ENCODE data around the gene SYT9.

SYT9 gene

DNA sequence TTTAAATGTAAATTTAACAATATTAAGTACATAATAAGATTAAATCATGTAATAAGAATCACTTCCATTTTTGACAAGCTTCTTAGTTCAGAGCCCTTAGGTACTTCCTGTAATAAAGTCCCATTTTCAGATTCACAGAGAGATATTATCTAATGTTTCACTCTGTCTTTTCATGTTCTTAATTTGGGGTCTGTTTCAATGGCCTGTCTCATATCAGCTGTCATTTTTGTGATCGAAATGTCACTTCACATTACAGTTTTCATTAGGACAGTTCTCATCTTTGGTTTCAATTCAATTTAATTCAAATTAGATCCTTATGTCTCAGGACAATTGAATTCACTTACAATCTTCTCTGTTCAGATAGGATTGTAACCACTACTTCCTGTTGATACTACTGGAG is 211.0 kb downstream of the SYT9 start:
- H3K36me3 Mint-ChIP-seq = peaks cover 36% of the 10 kb centered on the region
- peaks cover 13% of the 10 kb centered on the region for H3K4me1 Mint-ChIP-seq

DNA sequence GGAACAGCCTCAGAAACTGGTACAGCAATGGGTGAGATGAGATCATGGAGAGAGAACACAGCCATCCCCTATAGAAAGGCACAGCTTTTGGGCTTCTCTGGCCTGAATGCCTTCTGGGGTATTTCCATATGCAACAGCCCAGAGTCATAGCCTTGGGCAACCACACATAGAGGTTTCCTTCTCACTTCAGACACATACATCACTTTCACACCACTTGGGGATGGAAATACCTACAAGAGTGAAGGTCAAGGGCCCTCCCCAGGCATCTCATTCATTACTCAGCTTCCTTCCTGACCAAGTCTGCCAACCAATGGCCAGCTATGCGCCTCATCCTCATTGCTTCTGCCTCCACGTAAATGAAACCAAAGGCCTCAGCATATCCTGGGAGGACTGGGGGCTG is 215.9 kb downstream of the SYT9 start:
- Mint-ChIP-seq H3K4me3 (no peak overlapping the region), H3K27me3 (no peaks in the 10 kb centered on the region), H3K9me3 (peaks cover 3% of the 10 kb centered on the region), H3K4me1 (peaks cover 26% of the 10 kb centered on the region), H3K27ac (peak overlapping the region; percentile 16), H3K36me3 (peaks cover 30% of the 10 kb centered on the region)
- ATAC-seq (ENCODE audit: low read depth) (no peak), DNase-seq (ENCODE audit: low spot score in 2 of 2) (no peak)

More for the DNA sequence above, 211.0 kb downstream of the SYT9 start:
- Mint-ChIP-seq H3K4me3 (no peak overlapping the region), H3K27ac (no peak overlapping the region), H3K9me3 (peaks cover 5% of the 10 kb centered on the region), H3K27me3 (no peaks in the 10 kb centered on the region)
- ATAC-seq (ENCODE audit: low read depth) = no peak
- no peak for DNase-seq (ENCODE audit: low spot score in 2 of 2)

DNA sequence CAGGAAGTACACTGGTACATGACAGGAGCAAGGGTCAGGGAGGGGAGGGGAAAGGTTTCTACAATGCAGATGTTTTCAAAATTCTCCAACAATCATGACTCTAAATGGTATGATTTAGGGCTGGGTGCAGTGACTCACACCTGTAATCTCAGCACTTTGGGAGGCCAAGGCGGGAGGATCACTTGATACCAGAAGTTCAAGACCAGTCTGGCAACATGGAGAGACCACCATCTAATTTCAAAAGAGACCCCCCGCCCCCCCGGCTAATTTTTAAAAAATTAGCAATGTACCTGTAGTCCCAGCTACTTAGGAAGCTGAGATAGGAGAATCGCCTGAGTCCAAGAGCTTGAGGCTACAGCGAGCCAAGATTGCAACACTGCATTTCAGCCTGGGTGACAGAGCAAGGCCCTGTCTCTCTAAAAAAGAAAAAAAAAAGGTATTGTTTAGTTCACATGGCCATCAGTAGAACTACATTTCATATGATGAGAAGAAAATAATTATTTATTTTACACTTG is 217.7 kb downstream of the SYT9 start:
- no peak overlapping the region for H3K27ac Mint-ChIP-seq
- no peak overlapping the region for H3K4me3 Mint-ChIP-seq
- ATAC-seq (ENCODE audit: low read depth) (no peak), DNase-seq (ENCODE audit: low spot score in 2 of 2) (no peak)
- H3K4me1 Mint-ChIP-seq = peaks cover 31% of the 10 kb centered on the region
- peaks cover 28% of the 10 kb centered on the region for H3K36me3 Mint-ChIP-seq
- H3K27me3 Mint-ChIP-seq = no peaks in the 10 kb centered on the region
- peaks cover 3% of the 10 kb centered on the region for H3K9me3 Mint-ChIP-seq

DNA sequence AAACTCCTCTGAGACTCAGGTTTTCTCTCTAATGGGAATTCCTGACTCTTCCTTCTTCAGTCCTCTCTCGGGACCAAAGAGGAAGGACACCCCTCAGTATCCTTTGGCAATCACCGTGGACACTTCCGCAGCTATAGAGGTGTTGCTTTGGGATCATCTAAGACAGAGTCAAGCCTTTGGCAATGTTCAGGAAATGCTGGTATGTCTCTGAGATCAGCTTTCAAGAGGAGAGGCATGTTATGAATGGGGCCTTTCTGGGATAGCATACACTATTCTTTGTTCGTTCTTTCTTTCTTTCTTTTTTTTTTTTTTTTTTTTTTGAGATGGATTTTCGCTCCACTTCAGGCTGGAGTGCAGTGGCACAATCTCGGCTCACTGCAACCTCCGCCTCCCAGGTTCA is 219.4 kb downstream of the SYT9 start:
- DNase-seq (ENCODE audit: low spot score in 2 of 2) (no peak), ATAC-seq (ENCODE audit: low read depth) (no peak)
- Mint-ChIP-seq H3K36me3 (peaks cover 16% of the 10 kb centered on the region), H3K27me3 (no peaks in the 10 kb centered on the region), H3K4me1 (peaks cover 38% of the 10 kb centered on the region), H3K4me3 (no peak overlapping the region), H3K27ac (no peak overlapping the region), H3K9me3 (peaks cover under 1% of the 10 kb centered on the region)

DNA sequence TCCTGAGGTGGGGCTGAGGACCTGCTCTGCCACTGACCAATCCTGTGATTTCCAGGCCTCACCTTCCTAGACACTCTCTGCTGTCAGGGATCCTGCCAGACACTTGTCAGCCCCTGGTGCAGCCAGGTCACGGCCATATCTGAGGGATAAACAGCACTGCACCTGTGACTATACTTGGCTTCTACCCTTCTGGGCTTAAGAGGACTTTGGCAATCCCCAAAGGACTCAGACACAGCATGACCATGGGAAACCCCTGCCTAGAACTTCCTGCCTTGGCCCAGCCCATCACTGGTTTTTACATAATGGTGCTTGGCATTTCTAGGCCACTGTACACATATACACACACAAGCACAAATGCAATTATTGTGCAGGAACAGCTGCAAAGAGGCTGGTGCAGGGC is 222.0 kb downstream of the SYT9 start:
- H3K27ac Mint-ChIP-seq = peak overlapping the region; percentile 90
- no peaks in the 10 kb centered on the region for H3K27me3 Mint-ChIP-seq
- peaks cover 42% of the 10 kb centered on the region for H3K4me1 Mint-ChIP-seq
- ATAC-seq (ENCODE audit: low read depth) (peak; percentile 98), DNase-seq (ENCODE audit: low spot score in 2 of 2) (peak; percentile 40 to 58)
- H3K4me3 Mint-ChIP-seq = peak overlapping the region; percentile 55
- no peaks in the 10 kb centered on the region for H3K9me3 Mint-ChIP-seq
- peaks cover 15% of the 10 kb centered on the region for H3K36me3 Mint-ChIP-seq

DNA sequence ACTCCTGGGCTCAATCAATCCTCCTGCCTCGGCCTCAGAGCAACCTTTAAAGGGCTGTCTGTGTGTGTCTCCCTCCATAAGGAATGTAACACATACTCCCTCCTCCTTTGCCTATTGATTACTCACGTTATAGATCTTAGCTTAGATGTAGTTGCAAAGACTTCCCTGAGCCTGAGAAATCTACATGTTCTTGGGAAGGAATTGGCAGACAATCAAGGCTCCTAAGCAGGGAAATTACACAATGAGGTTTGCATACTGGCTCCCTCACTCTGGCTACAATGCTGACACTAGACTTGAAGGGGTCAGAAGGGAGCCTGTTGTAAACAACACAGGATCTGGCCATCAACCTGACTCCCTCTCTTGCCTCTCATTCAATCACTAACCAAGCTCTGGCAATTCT is 228.4 kb downstream of the SYT9 start:
- DNase-seq (ENCODE audit: low spot score in 2 of 2) (no peak), ATAC-seq (ENCODE audit: low read depth) (no peak)
- Mint-ChIP-seq H3K4me1 (peaks cover 14% of the 10 kb centered on the region), H3K9me3 (no peaks in the 10 kb centered on the region), H3K27ac (no peak overlapping the region), H3K27me3 (no peaks in the 10 kb centered on the region), H3K36me3 (peaks cover 4% of the 10 kb centered on the region), H3K4me3 (no peak overlapping the region)

DNA sequence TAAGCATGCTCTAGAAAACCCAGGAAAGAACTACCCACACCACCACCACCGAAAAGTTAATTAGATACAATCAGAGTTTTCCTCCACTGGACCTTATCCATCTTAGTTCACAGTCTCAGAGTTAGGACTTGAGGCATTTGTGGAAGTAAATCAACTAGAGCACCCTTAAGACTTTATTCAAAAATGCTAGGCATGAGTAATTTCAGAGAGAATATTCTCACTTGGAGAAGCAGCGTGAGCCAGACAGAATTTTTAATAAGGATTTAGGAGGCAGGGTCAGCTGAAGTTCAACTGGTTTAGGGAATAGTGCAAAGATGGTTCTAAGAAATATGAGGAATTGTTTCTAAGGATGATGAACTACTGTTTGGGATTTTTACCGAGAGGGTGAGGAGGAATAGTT is 232.4 kb downstream of the SYT9 start:
- no peaks in the 10 kb centered on the region for H3K9me3 Mint-ChIP-seq
- ATAC-seq (ENCODE audit: low read depth) (no peak), DNase-seq (ENCODE audit: low spot score in 2 of 2) (no peak)
- H3K4me3 Mint-ChIP-seq = no peak overlapping the region
- peaks cover 10% of the 10 kb centered on the region for H3K36me3 Mint-ChIP-seq
- H3K27me3 Mint-ChIP-seq = no peaks in the 10 kb centered on the region
- peaks cover under 1% of the 10 kb centered on the region for H3K4me1 Mint-ChIP-seq
- H3K27ac Mint-ChIP-seq = no peak overlapping the region

DNA sequence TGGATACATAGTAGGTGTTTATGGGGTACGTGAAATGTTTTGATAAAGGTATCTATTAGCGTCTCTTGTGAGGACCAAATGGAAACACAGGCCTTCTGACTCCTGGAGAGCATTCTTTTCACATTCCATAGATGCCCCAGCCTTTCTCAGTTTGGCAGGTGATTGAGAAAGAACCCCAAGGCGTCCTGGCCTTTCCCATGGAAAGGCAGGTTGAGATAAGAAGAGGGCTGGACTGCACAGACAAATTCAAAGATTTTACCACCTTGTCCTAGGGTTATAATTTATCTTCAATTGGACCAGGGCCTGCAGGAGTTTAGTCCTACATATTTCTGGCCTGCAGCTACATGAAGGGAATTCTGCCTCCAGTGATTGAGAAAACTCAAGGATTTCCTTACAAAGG is 232.9 kb downstream of the SYT9 start:
- Mint-ChIP-seq H3K36me3 (peaks cover 14% of the 10 kb centered on the region), H3K9me3 (no peaks in the 10 kb centered on the region), H3K27ac (no peak overlapping the region), H3K4me3 (no peak overlapping the region), H3K27me3 (no peaks in the 10 kb centered on the region), H3K4me1 (peaks cover 4% of the 10 kb centered on the region)
- no peak for ATAC-seq (ENCODE audit: low read depth)
- no peak for DNase-seq (ENCODE audit: low spot score in 2 of 2)

DNA sequence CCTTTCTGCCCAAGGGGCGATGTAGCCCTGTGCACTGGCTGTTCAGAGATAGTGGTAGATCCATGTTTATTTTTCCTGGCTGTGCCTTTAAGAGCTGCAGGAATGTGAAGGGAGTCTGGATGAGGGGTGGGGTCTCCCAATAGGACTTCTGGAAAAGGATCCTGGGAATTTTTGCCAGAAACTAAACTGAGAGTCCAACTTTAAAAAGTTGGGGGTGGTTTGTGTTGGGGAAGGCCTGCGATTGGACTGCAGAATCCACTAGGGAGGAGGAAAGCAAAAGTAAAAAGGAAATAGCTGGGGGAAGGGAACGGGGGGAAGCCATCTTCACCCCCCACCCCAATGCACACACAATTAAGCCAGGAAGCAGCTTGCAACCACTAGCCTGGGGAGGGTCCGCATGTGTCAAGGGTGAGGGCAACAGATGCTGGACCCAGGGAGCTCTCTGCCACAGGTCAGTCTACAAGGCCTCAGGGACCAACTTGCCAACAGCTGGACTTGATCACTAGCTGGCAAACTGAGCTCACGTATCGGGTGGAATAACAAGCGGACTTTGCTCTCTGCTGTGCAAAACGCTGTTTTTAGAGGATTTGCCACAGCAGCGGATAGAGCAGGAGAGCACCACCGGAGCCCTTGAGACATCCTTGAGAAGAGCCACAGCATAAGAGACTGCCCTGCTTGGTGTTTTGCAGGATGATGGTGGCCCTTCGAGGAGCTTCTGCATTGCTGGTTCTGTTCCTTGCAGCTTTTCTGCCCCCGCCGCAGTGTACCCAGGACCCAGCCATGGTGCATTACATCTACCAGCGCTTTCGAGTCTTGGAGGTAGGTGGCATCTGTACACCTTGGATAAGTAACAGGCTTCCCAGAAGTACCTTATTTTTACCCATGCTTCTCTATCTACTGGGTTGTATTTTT is 233.7 kb downstream of the SYT9 start, which contains the start of gene OLFML1:
TSS of gene OLFML1 (plus strand) at position 321 of the 912 bp plus-strand sequence. CDS start at position 691, 370 bp downstream.
- H3K4me1 Mint-ChIP-seq = peaks cover 4% of the 10 kb centered on the region

DNA sequence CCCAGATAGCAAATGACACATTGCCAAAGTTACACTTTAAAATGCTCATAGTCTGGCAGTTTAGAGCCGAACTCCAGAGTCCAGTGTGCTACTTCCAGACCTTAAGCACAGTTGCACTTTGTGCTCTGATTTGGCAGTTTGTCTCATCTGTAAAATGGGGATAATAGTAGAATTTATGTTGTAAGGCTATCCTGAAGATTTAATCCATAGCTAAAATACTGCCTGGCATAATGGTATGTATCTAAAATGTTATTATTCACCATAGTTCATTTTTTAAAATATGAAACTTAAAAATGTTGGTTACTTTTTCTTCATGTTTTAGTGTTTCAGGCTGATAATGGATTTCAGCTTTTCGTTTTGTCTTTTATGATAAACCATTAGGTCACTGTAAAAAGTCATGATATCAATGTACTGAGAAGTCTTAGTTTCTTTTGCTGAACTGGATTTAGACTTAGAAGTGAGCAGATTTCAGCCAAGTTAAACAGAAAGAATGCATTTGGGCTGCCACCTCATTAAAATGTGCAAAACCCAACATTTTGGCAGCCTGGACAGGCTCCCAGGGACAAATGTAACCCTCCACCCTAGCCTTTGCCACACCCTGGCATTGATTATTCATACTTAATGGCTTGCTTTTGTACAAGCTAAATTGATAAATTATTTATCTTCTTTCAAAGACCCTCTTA is 234.5 kb downstream of the SYT9 start:
- Mint-ChIP-seq H3K27ac (no peak overlapping the region), H3K36me3 (peaks cover 17% of the 10 kb centered on the region), H3K4me3 (no peak overlapping the region), H3K27me3 (no peaks in the 10 kb centered on the region), H3K4me1 (peaks cover 4% of the 10 kb centered on the region), H3K9me3 (no peaks in the 10 kb centered on the region)
- no peak for DNase-seq (ENCODE audit: low spot score in 2 of 2)
- ATAC-seq (ENCODE audit: low read depth) = no peak

More for the DNA sequence above, 233.7 kb downstream of the SYT9 start, which contains the start of gene OLFML1:
- ATAC-seq (ENCODE audit: low read depth) (no peak), DNase-seq (ENCODE audit: low spot score in 2 of 2) (no peak)
- Mint-ChIP-seq H3K27me3 (no peaks in the 10 kb centered on the region), H3K36me3 (peaks cover 14% of the 10 kb centered on the region), H3K27ac (no peak within 1 kb of the TSS), H3K4me3 (no peak within 1 kb of the TSS), H3K9me3 (no peaks in the 10 kb centered on the region)

DNA sequence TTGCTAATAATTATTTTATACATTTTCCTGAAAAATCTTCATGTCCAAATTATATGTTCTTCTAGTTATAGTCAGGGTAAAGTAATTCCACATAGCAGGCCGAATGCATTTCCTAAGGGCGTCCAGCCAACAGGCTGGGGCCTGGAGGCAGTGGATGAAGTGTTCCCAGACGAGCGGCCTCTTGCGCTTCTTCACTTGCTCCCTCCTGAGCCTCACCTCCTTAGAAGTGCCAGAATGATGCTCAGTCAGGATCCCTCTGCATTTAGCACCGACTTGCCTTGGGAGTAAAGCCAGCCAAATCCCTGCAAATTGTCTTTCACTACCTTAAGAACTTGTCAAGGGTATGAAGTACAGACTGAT is 235.1 kb downstream of the SYT9 start:
- Mint-ChIP-seq H3K4me1 (peaks cover 4% of the 10 kb centered on the region), H3K27me3 (no peaks in the 10 kb centered on the region), H3K9me3 (no peaks in the 10 kb centered on the region), H3K4me3 (no peak overlapping the region), H3K36me3 (peaks cover 17% of the 10 kb centered on the region), H3K27ac (no peak overlapping the region)
- DNase-seq (ENCODE audit: low spot score in 2 of 2) (no peak), ATAC-seq (ENCODE audit: low read depth) (no peak)

DNA sequence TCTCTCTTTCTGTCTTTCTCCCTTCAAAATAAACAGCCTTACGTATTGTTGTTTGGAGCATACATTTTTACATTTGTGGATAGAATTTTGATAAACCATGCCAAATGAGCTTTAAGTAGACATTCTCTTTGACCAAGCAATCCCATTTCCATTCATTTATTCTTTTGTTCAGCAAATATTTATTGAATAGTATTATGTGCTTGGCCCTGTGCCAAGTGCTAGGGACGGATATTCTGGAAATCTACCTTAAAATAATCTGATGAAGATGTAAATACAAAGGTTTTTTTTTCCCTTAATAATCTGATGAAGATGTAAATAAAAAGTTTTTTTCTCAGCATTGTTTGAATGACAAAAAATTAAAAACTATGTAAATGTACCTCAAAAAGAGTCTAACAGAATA is 235.7 kb downstream of the SYT9 start:
- ATAC-seq (ENCODE audit: low read depth) = no peak
- H3K9me3 Mint-ChIP-seq = no peaks in the 10 kb centered on the region
- H3K36me3 Mint-ChIP-seq = peaks cover 17% of the 10 kb centered on the region
- peaks cover 4% of the 10 kb centered on the region for H3K4me1 Mint-ChIP-seq
- no peak for DNase-seq (ENCODE audit: low spot score in 2 of 2)
- no peak overlapping the region for H3K4me3 Mint-ChIP-seq
- H3K27ac Mint-ChIP-seq = no peak overlapping the region
- no peaks in the 10 kb centered on the region for H3K27me3 Mint-ChIP-seq

DNA sequence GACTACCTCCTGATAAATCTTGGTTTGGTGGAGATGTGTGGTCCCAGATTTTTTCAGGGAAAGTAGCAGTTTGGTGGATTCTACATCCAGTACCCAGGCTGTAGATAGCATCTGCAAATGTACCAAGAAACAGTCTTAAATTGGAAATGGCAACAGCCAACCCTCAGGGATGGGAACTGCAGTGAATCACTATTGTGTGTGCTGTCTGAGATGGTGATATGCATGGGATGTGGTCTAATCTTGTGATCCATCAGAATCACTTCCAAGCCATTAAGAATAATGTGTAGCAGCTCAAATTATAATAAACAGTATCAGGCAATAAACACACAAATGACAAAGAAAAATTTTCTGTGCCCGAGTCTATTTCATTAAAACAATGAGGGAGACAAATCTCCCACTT is 237.0 kb downstream of the SYT9 start:
- H3K9me3 Mint-ChIP-seq = no peaks in the 10 kb centered on the region
- H3K4me3 Mint-ChIP-seq = no peak overlapping the region
- peaks cover 17% of the 10 kb centered on the region for H3K36me3 Mint-ChIP-seq
- peaks cover 9% of the 10 kb centered on the region for H3K4me1 Mint-ChIP-seq
- DNase-seq (ENCODE audit: low spot score in 2 of 2) (no peak), ATAC-seq (ENCODE audit: low read depth) (no peak)
- H3K27me3 Mint-ChIP-seq = no peaks in the 10 kb centered on the region
- H3K27ac Mint-ChIP-seq = no peak overlapping the region

DNA sequence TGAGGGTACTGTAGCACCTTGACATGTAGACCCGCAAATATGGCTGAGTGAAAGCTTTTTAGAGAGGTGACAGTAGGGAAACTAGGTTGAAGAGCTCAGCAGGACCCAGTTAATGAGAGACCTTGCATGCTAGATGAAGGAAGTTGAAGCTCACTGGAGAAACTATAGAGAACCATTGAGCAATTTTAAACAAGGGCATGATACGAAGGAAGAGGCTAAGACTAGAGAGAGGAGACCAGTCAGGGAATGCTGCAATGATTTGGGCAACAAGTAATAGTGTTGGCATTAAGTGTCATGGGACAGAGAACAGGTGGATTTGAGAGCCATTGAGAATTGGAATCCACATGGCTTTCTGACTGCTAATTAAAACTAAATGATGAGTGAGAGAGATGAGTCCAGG is 237.7 kb downstream of the SYT9 start:
- H3K4me3 Mint-ChIP-seq = no peak overlapping the region
- no peaks in the 10 kb centered on the region for H3K9me3 Mint-ChIP-seq
- H3K27me3 Mint-ChIP-seq = no peaks in the 10 kb centered on the region
- no peak overlapping the region for H3K27ac Mint-ChIP-seq
- H3K36me3 Mint-ChIP-seq = peaks cover 17% of the 10 kb centered on the region
- DNase-seq (ENCODE audit: low spot score in 2 of 2) = no peak
- peaks cover 16% of the 10 kb centered on the region for H3K4me1 Mint-ChIP-seq
- no peak for ATAC-seq (ENCODE audit: low read depth)
